ENCODE measurements around the gene GBP1. TPM values are rescaled to one million over a fixed set of nuclear protein-coding genes. Genes with fewer than 3 reads are reported as not detected.

The GBP1 gene
- total and polyA plus RNA-seq, 2 experiments from 2014 or later: 0.13 TPM; not detected in 1

- TF ChIP-seq, protein P1, sequence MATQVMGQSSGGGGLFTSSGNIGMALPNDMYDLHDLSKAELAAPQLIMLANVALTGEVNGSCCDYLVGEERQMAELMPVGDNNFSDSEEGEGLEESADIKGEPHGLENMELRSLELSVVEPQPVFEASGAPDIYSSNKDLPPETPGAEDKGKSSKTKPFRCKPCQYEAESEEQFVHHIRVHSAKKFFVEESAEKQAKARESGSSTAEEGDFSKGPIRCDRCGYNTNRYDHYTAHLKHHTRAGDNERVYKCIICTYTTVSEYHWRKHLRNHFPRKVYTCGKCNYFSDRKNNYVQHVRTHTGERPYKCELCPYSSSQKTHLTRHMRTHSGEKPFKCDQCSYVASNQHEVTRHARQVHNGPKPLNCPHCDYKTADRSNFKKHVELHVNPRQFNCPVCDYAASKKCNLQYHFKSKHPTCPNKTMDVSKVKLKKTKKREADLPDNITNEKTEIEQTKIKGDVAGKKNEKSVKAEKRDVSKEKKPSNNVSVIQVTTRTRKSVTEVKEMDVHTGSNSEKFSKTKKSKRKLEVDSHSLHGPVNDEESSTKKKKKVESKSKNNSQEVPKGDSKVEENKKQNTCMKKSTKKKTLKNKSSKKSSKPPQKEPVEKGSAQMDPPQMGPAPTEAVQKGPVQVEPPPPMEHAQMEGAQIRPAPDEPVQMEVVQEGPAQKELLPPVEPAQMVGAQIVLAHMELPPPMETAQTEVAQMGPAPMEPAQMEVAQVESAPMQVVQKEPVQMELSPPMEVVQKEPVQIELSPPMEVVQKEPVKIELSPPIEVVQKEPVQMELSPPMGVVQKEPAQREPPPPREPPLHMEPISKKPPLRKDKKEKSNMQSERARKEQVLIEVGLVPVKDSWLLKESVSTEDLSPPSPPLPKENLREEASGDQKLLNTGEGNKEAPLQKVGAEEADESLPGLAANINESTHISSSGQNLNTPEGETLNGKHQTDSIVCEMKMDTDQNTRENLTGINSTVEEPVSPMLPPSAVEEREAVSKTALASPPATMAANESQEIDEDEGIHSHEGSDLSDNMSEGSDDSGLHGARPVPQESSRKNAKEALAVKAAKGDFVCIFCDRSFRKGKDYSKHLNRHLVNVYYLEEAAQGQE (IDR thresholded peaks at IDR 0.05; ENCODE audit: unreplicated experiment): no peak
- no peak for TF ChIP-seq EZH2 (IDR thresholded peaks at IDR 0.05; ENCODE audit: low read depth, unreplicated experiment)
- TF ChIP-seq, protein P2, sequence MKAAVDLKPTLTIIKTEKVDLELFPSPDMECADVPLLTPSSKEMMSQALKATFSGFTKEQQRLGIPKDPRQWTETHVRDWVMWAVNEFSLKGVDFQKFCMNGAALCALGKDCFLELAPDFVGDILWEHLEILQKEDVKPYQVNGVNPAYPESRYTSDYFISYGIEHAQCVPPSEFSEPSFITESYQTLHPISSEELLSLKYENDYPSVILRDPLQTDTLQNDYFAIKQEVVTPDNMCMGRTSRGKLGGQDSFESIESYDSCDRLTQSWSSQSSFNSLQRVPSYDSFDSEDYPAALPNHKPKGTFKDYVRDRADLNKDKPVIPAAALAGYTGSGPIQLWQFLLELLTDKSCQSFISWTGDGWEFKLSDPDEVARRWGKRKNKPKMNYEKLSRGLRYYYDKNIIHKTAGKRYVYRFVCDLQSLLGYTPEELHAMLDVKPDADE (IDR thresholded peaks at IDR 0.05): no peak
These were observed 22.5 kb downstream of the GBP1 start (continued) for GRCh38 chr1:89042491-89042890.

GRCh38 chr1:89041721-89042120, 23.3 kb downstream of the GBP1 start:
- DNase-seq (ENCODE audit: low spot score) (no peak), ATAC-seq (no peak)
- Histone ChIP-seq H3K4me3 (no peak overlapping the region), H3K4me1 (ENCODE audit: insufficient read depth) (no peaks in the 10 kb centered on the region), H3K79me2 (replicated peaks; ENCODE audit: insufficient read depth) (no peaks in the 10 kb centered on the region), H4K20me1 (replicated peaks; ENCODE audit: insufficient read depth) (no peaks in the 10 kb centered on the region), H3K9me2 (ENCODE audit: insufficient read depth) (0 out of 2 replicates have a peak, but pooled peaks cover 3% of the 10 kb centered on the region), H3K4me2 (no peak overlapping the region), H3K27me3 (ENCODE audit: insufficient read depth) (no peaks in the 10 kb centered on the region), H3F3A (replicated peaks; ENCODE audit: low read depth) (no peaks in the 10 kb centered on the region), H3K27ac (ENCODE audit: low read depth) (no peak overlapping the region), H3K36me3 (ENCODE audit: insufficient read depth) (no peaks in the 10 kb centered on the region), H2AFZ (no peak overlapping the region)
- Mint-ChIP-seq H3K36me3 (ENCODE audit: low read depth) (no peaks in the 10 kb centered on the region), H3K27me3 (ENCODE audit: insufficient read depth, low read depth, poor library complexity) (peaks cover 2% of the 10 kb centered on the region), H3K27ac (no peak overlapping the region), H3K9me3 (peaks cover 20% of the 10 kb centered on the region), H3K4me1 (no peaks in the 10 kb centered on the region), H3K4me3 (no peak overlapping the region)
- TF ChIP-seq POLR2AphosphoS5 (IDR thresholded peaks at IDR 0.05; ENCODE audit: low read depth) (no peak), ZNF331 (CRISPR knock-in tag; IDR thresholded peaks at IDR 0.05; ENCODE audit: low read depth) (no peak), JUNB (IDR thresholded peaks at IDR 0.05; ENCODE audit: unreplicated experiment) (no peak)
- TF ChIP-seq, protein P2 (IDR thresholded peaks at IDR 0.05): no peak
- TF ChIP-seq, protein P1 (IDR thresholded peaks at IDR 0.05; ENCODE audit: unreplicated experiment): no peak

Measured in GM23338 (cell line).